ENCODE measurements around the gene FBXO42.

The FBXO42 gene

GRCh38 chr1:16286122-16286521 is 66.2 kb downstream of the FBXO42 start:
- Histone ChIP-seq H3K27me3 (ENCODE audit: control insufficient read depth, insufficient read depth, low read length) (no peaks in the 10 kb centered on the region), H3K36me3 (ENCODE audit: control insufficient read depth, insufficient read depth, low read length) (peaks cover 17% of the 10 kb centered on the region; the same call in 1 of the 2 replicates), H3K9ac (ENCODE audit: low read depth, low read length) (no peak overlapping the region), H3K4me3 (ENCODE audit: low read depth, low read length) (no peak overlapping the region), H3K9me3 (ENCODE audit: control insufficient read depth, insufficient read depth, low read length) (no peaks in the 10 kb centered on the region), H3K4me1 (ENCODE audit: control insufficient read depth, insufficient read depth, low read length) (no peaks in the 10 kb centered on the region), H3K27ac (ENCODE audit: low read depth, low read length) (no peak overlapping the region)

- 0 out of 2 replicates have a peak, but pooled peaks cover 8% of the 10 kb centered on the region for H3K36me3 ChIP-seq (ENCODE audit: control insufficient read depth, insufficient read depth, low read length)
- no peaks in the 10 kb centered on the region for H3K9me3 ChIP-seq (ENCODE audit: control insufficient read depth, insufficient read depth, low read length)
- H3K4me3 ChIP-seq (ENCODE audit: low read depth, low read length): no peak overlapping the region
These were observed 70.5 kb downstream of the FBXO42 start for GRCh38 chr1:16281765-16282164.

GRCh38 chr1:16279186-16279585 is 73.1 kb downstream of the FBXO42 start:
- Histone ChIP-seq H3K9ac (ENCODE audit: low read depth, low read length) (no peak overlapping the region), H3K36me3 (ENCODE audit: control insufficient read depth, insufficient read depth, low read length) (0 out of 2 replicates have a peak, but pooled peaks cover 3% of the 10 kb centered on the region), H3K4me1 (ENCODE audit: control insufficient read depth, insufficient read depth, low read length) (no peaks in the 10 kb centered on the region), H3K27ac (ENCODE audit: low read depth, low read length) (no peak overlapping the region), H3K9me3 (ENCODE audit: control insufficient read depth, insufficient read depth, low read length) (no peaks in the 10 kb centered on the region), H3K4me3 (ENCODE audit: low read depth, low read length) (no peak overlapping the region), H3K27me3 (ENCODE audit: control insufficient read depth, insufficient read depth, low read length) (no peaks in the 10 kb centered on the region)

More at GRCh38 chr1:16281765-16282164, 70.5 kb downstream of the FBXO42 start:
- Histone ChIP-seq H3K9ac (ENCODE audit: low read depth, low read length) (no peak overlapping the region), H3K4me1 (ENCODE audit: control insufficient read depth, insufficient read depth, low read length) (no peaks in the 10 kb centered on the region), H3K27me3 (ENCODE audit: control insufficient read depth, insufficient read depth, low read length) (no peaks in the 10 kb centered on the region), H3K27ac (ENCODE audit: low read depth, low read length) (no peak overlapping the region)

GRCh38 chr1:16276302-16277030 is 75.8 kb downstream of the FBXO42 start:
- Histone ChIP-seq H3K36me3 (ENCODE audit: control insufficient read depth, insufficient read depth, low read length) (no peaks in the 10 kb centered on the region), H3K9ac (ENCODE audit: low read depth, low read length) (no peak overlapping the region), H3K9me3 (ENCODE audit: control insufficient read depth, insufficient read depth, low read length) (no peaks in the 10 kb centered on the region), H3K4me1 (ENCODE audit: control insufficient read depth, insufficient read depth, low read length) (no peaks in the 10 kb centered on the region), H3K4me3 (ENCODE audit: low read depth, low read length) (no peak overlapping the region), H3K27ac (ENCODE audit: low read depth, low read length) (no peak overlapping the region), H3K27me3 (ENCODE audit: control insufficient read depth, insufficient read depth, low read length) (no peaks in the 10 kb centered on the region)

- Histone ChIP-seq H3K27me3 (ENCODE audit: control insufficient read depth, insufficient read depth, low read length) (no peaks in the 10 kb centered on the region), H3K36me3 (ENCODE audit: control insufficient read depth, insufficient read depth, low read length) (no peaks in the 10 kb centered on the region), H3K4me3 (ENCODE audit: low read depth, low read length) (no peak overlapping the region), H3K9me3 (ENCODE audit: control insufficient read depth, insufficient read depth, low read length) (no peaks in the 10 kb centered on the region), H3K27ac (ENCODE audit: low read depth, low read length) (no peak overlapping the region), H3K4me1 (ENCODE audit: control insufficient read depth, insufficient read depth, low read length) (no peaks in the 10 kb centered on the region), H3K9ac (ENCODE audit: low read depth, low read length) (no peak overlapping the region)
These were observed 76.7 kb downstream of the FBXO42 start for GRCh38 chr1:16275591-16275990.

GRCh38 chr1:16267690-16268180 is 84.5 kb downstream of the FBXO42 start:
- Histone ChIP-seq H3K4me3 (ENCODE audit: low read depth, low read length) (no peak overlapping the region), H3K36me3 (ENCODE audit: control insufficient read depth, insufficient read depth, low read length) (no peaks in the 10 kb centered on the region), H3K27ac (ENCODE audit: low read depth, low read length) (no peak overlapping the region), H3K9me3 (ENCODE audit: control insufficient read depth, insufficient read depth, low read length) (no peaks in the 10 kb centered on the region), H3K9ac (ENCODE audit: low read depth, low read length) (no peak overlapping the region), H3K4me1 (ENCODE audit: control insufficient read depth, insufficient read depth, low read length) (peaks cover 13% of the 10 kb centered on the region), H3K27me3 (ENCODE audit: control insufficient read depth, insufficient read depth, low read length) (no peaks in the 10 kb centered on the region)

- Histone ChIP-seq H3K27me3 (ENCODE audit: control insufficient read depth, insufficient read depth, low read length) (no peaks in the 10 kb centered on the region), H3K4me1 (ENCODE audit: control insufficient read depth, insufficient read depth, low read length) (peaks cover 13% of the 10 kb centered on the region), H3K27ac (ENCODE audit: low read depth, low read length) (no peak overlapping the region), H3K9ac (ENCODE audit: low read depth, low read length) (no peak overlapping the region), H3K9me3 (ENCODE audit: control insufficient read depth, insufficient read depth, low read length) (no peaks in the 10 kb centered on the region), H3K4me3 (ENCODE audit: low read depth, low read length) (no peak overlapping the region), H3K36me3 (ENCODE audit: control insufficient read depth, insufficient read depth, low read length) (no peaks in the 10 kb centered on the region)
These were observed 85.7 kb downstream of the FBXO42 start for GRCh38 chr1:16266411-16267118.

GRCh38 chr1:16262067-16262466 is 90.2 kb downstream of the FBXO42 start:
- Histone ChIP-seq H3K4me1 (ENCODE audit: control insufficient read depth, insufficient read depth, low read length) (no peaks in the 10 kb centered on the region), H3K9ac (ENCODE audit: low read depth, low read length) (no peak overlapping the region), H3K36me3 (ENCODE audit: control insufficient read depth, insufficient read depth, low read length) (no peaks in the 10 kb centered on the region), H3K9me3 (ENCODE audit: control insufficient read depth, insufficient read depth, low read length) (no peaks in the 10 kb centered on the region), H3K27ac (ENCODE audit: low read depth, low read length) (no peak overlapping the region), H3K4me3 (ENCODE audit: low read depth, low read length) (no peak overlapping the region), H3K27me3 (ENCODE audit: control insufficient read depth, insufficient read depth, low read length) (no peaks in the 10 kb centered on the region)

GRCh38 chr1:16260814-16261213 is 91.5 kb downstream of the FBXO42 start:
- Histone ChIP-seq H3K4me1 (ENCODE audit: control insufficient read depth, insufficient read depth, low read length) (no peaks in the 10 kb centered on the region), H3K27ac (ENCODE audit: low read depth, low read length) (no peak overlapping the region), H3K36me3 (ENCODE audit: control insufficient read depth, insufficient read depth, low read length) (peaks cover 9% of the 10 kb centered on the region; the same call in 1 of the 2 replicates), H3K27me3 (ENCODE audit: control insufficient read depth, insufficient read depth, low read length) (no peaks in the 10 kb centered on the region), H3K9me3 (ENCODE audit: control insufficient read depth, insufficient read depth, low read length) (no peaks in the 10 kb centered on the region), H3K9ac (ENCODE audit: low read depth, low read length) (no peak overlapping the region), H3K4me3 (ENCODE audit: low read depth, low read length) (no peak overlapping the region)

GRCh38 chr1:16258591-16259135 is 93.6 kb downstream of the FBXO42 start:
- Histone ChIP-seq H3K27me3 (ENCODE audit: control insufficient read depth, insufficient read depth, low read length) (no peaks in the 10 kb centered on the region), H3K27ac (ENCODE audit: low read depth, low read length) (no peak overlapping the region), H3K9me3 (ENCODE audit: control insufficient read depth, insufficient read depth, low read length) (no peaks in the 10 kb centered on the region), H3K4me3 (ENCODE audit: low read depth, low read length) (no peak overlapping the region), H3K9ac (ENCODE audit: low read depth, low read length) (no peak overlapping the region), H3K36me3 (ENCODE audit: control insufficient read depth, insufficient read depth, low read length) (peaks cover 25% of the 10 kb centered on the region), H3K4me1 (ENCODE audit: control insufficient read depth, insufficient read depth, low read length) (no peaks in the 10 kb centered on the region)

- peaks cover 32% of the 10 kb centered on the region for H3K36me3 ChIP-seq (ENCODE audit: control insufficient read depth, insufficient read depth, low read length)
- H3K4me3 ChIP-seq (ENCODE audit: low read depth, low read length): no peak overlapping the region
- H3K27ac ChIP-seq (ENCODE audit: low read depth, low read length): no peak overlapping the region
- H3K9me3 ChIP-seq (ENCODE audit: control insufficient read depth, insufficient read depth, low read length): no peaks in the 10 kb centered on the region
- H3K9ac ChIP-seq (ENCODE audit: low read depth, low read length): no peak overlapping the region
- H3K4me1 ChIP-seq (ENCODE audit: control insufficient read depth, insufficient read depth, low read length): no peaks in the 10 kb centered on the region
- no peaks in the 10 kb centered on the region for H3K27me3 ChIP-seq (ENCODE audit: control insufficient read depth, insufficient read depth, low read length)
These were observed 94.3 kb downstream of the FBXO42 start for GRCh38 chr1:16257968-16258367.

Data from HUES48 (cell line).